AG09309 (cell line): ENCODE data around the gene BTF3.
"Not testable (repeated sequence)": the region's sequence is repeated elsewhere in the genome, so short reads cannot be mapped to it uniquely, and the experiment has no call there.

Source experiments
- DNase-seq: peaks from one replicate; pipeline ENCODE4 v3.0.0-alpha.2; 2010; ENCODE audit warnings: low read depth
- H3K4me3 ChIP-seq: 2 replicates; pipeline ENCODE4 v1.5.1; 2011; ENCODE audit warnings: mild to moderate bottlenecking, low read depth, low read length, moderate library complexity; ENCODE audit not compliant: control insufficient read depth
- CTCF ChIP-seq: IDR thresholded peaks from 2 replicates; pipeline ENCODE4 v1.5.1; 2011; ENCODE audit warnings: mild to moderate bottlenecking, low read depth, low read length, inconsistent platforms; ENCODE audit not compliant: insufficient read depth, control insufficient read depth; ENCODE audit errors: missing control alignments

Gene BTF3

DNA sequence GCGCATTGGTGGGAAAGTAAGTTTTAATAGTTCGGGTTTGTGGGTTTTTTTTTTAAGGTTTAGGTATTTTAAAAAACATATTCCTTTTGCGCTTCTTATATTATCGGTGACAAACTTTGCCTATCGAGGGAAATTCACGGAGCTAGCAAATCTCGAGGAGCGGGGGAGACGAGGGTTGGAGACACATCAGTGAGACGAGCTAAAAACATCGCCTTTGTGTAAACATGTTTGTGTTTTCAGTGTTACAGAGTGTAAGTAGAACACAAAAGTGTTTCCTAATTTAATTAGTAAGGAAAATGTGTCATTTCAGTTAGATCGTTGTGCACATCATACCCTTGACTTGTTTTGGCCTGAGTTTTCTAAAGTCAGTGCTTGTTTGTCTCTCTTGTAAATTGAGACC is 945 bp downstream of the BTF3 start:
- TF ChIP-seq CTCF = no peak
- no peak for DNase-seq
- peak overlapping the region; percentile 91 for H3K4me3 ChIP-seq

DNA sequence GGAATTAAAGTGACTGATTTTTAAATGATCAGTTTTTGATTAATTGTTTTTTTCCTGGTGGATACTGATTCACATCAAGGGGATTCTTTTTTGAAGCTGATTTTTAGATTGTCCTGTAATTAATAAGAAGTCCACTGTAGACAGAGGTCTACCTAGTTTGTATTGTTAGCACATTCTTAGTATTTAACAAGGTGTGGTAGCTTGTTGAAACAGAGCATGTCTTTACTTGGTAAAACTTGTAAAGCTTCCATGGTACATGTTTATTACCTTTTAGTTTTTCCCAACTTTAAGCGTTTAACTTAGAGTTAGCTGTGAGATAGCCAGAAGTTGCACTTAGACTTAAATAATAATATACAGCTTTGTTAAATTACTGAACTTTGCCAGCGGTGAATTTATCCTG is 1.5 kb downstream of the BTF3 start:
- H3K4me3 ChIP-seq = peak overlapping the region; percentile 91; the same call in 1 of the 2 replicates
- DNase-seq = no peak
- TF ChIP-seq CTCF = no peak

GRCh38 chr5:73501406-73501805 is 3.2 kb downstream of the BTF3 start:
- H3K4me3 ChIP-seq = no peak overlapping the region
- TF ChIP-seq CTCF = no peak
- DNase-seq = no peak

DNA sequence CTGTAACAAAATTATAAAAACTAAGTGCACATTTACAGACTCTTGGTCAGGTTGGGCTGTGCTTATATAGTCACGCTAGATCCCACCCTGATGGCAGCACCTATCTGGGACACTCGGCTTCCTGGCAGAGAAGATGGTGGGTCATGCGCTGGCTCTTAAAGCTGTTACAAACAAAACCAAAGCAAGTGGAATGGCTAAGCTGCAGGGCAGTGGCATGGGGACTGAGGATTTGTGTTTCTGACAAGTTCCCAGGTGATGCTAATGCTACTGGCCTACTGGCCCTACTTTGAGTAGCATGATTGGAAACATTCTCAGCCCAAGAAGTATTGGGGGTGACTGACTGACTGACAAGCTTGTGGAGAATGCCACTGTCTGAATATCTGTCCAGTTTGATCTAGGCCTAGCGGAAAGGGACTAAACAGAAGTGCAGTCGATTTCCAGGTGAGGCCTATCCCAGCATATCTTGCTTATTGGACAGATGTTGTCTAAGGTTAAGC is 8.3 kb downstream of the BTF3 start:
- TF ChIP-seq CTCF = no peak
- no peak for DNase-seq

DNA sequence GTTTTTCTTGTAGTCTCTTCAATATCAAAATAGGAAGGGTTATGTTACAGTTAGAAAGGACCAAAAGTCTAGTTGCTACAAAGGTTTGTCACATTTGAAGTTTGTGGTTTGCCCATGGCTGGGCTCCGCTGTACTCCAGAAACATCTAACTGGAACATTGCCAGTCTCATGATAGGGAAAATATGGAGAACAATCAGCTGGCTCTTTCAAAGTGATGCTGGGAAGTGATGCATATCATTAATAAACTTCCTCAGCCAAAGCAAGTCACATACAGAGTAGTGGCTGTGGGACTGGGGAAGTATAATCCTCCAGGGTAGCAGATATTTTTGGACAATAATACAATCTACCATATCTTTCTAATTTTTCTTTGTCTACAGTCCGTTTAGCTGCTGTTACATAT is 8.8 kb downstream of the BTF3 start:
- TF ChIP-seq CTCF = no peak
- no peak for DNase-seq
- no peak overlapping the region for H3K4me3 ChIP-seq

More for the DNA sequence above, 8.3 kb downstream of the BTF3 start:
- no peak overlapping the region for H3K4me3 ChIP-seq

- not testable (repeated sequence) for H3K4me3 ChIP-seq, DNase-seq
Observed at GRCh38 chr5:73508521-73508920, 10.3 kb downstream of the BTF3 start.

DNA sequence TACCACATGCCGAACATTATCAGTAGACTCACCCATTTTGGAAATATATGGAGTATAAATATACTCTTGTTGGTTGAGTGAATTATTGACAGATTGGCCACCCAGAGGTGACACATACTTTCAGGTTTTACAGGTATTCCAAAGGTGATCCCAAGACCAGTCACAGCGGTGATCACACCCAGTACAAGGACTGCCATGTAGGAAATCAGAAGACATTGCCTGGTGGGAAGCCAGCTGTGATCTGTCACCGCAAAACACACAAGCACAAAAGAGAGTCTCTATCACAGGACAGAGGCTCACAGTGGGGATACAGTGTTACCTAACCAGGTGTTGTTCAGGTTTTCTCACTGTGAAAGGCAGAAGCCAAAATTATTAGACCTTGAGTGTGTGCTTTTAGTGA is 15.8 kb downstream of the BTF3 start:
- no peak for DNase-seq
- TF ChIP-seq CTCF = no peak
- no peak overlapping the region for H3K4me3 ChIP-seq

GRCh38 chr5:73514418-73514817 is 16.2 kb downstream of the BTF3 start:
- no peak overlapping the region for H3K4me3 ChIP-seq
- TF ChIP-seq CTCF = no peak
- no peak for DNase-seq
